Osteoblast (primary cell): ENCODE measurements around the gene CARD9. TPM values are rescaled to one million over a fixed set of nuclear protein-coding genes. Genes with fewer than 3 reads are reported as not detected.

ENCODE experiments used
- DNase-seq: peaks from one replicate; pipeline ENCODE4 v3.0.0; 2011; ENCODE audit warnings: low spot score, mixed read lengths; ENCODE audit not compliant: insufficient read length; ENCODE audit errors: missing footprints
- H2AFZ ChIP-seq: 2 replicates; pipeline ENCODE4 v1.6.0; 2011; ENCODE audit warnings: mild to moderate bottlenecking, low read length
- H3K27ac ChIP-seq: 2 replicates; pipeline ENCODE4 v1.5.1; 2011; ENCODE audit warnings: mild to moderate bottlenecking, low read depth, low read length, moderate library complexity
- H3K27me3 ChIP-seq: 2 replicates; pipeline ENCODE4 v1.6.0; 2012; ENCODE audit warnings: mild to moderate bottlenecking, control low read depth, inconsistent platforms, low read length, moderate library complexity; ENCODE audit not compliant: insufficient read depth
- H3K36me3 ChIP-seq: 2 replicates; pipeline ENCODE4 v1.5.1; 2011; ENCODE audit warnings: mild to moderate bottlenecking, low read length, control low read depth, moderate library complexity; ENCODE audit not compliant: insufficient read depth
- H3K4me1 ChIP-seq: 2 replicates; pipeline ENCODE4 v1.5.1; 2011; ENCODE audit warnings: mild to moderate bottlenecking, low read length, control low read depth, moderate library complexity; ENCODE audit not compliant: insufficient read depth
- H3K4me2 ChIP-seq: 2 replicates; pipeline ENCODE4 v1.6.0; 2011; ENCODE audit warnings: mild to moderate bottlenecking, low read length; ENCODE audit not compliant: insufficient read depth
- H3K4me3 ChIP-seq: fragments of 200-600 bp; sonication (generic); 3 replicates; pipeline ENCODE4 v1.5.1; 2012; ENCODE audit warnings: mild to moderate bottlenecking, low read length, inconsistent platforms; ENCODE audit not compliant: insufficient read depth
- H3K79me2 ChIP-seq: 2 replicates; pipeline ENCODE4 v1.6.0; 2012; ENCODE audit warnings: mild to moderate bottlenecking, low read length, control low read depth, inconsistent platforms; ENCODE audit not compliant: insufficient read depth
- H3K9me3 ChIP-seq: 2 replicates; pipeline ENCODE4 v1.5.1; 2011; ENCODE audit warnings: low read depth, low read length, control low read depth
- H4K20me1 ChIP-seq: 2 replicates; pipeline ENCODE4 v1.6.0; 2012; ENCODE audit warnings: mild to moderate bottlenecking, low read length, control low read depth; ENCODE audit not compliant: insufficient read depth
- CTCF ChIP-seq: IDR thresholded peaks from 2 replicates; pipeline ENCODE4 v1.5.1; 2011; ENCODE audit warnings: mild to moderate bottlenecking, low read depth, low read length, moderate library complexity; ENCODE audit errors: extremely low read depth
- total RNA-seq: library from RNA; depleted of rRNA; stranded (reverse); fragments of >200 nt; gene quantifications from 2 replicates; pipeline ENCODE4 v1.2.3, GENCODE V29; 2012

CARD9 gene
- total RNA-seq, 1 donor: 5.1 TPM

GRCh38 chr9:136333045-136333444 lies 40.4 kb downstream of the CARD9 start:
- no peak overlapping the region for H3K27ac ChIP-seq
- no peak overlapping the region for H2AFZ ChIP-seq
- H3K36me3 ChIP-seq: peaks cover 29% of the 10 kb centered on the region
- H3K79me2 ChIP-seq: peaks cover 86% of the 10 kb centered on the region
- no peak for DNase-seq
- no peak overlapping the region for H3K4me2 ChIP-seq
- H3K4me3 ChIP-seq: no peak overlapping the region
- no peaks in the 10 kb centered on the region for H3K27me3 ChIP-seq
- peaks cover 78% of the 10 kb centered on the region for H4K20me1 ChIP-seq
- TF ChIP-seq CTCF: no peak
- H3K9me3 ChIP-seq: no peaks in the 10 kb centered on the region
- H3K4me1 ChIP-seq: peaks cover 14% of the 10 kb centered on the region

DNA sequence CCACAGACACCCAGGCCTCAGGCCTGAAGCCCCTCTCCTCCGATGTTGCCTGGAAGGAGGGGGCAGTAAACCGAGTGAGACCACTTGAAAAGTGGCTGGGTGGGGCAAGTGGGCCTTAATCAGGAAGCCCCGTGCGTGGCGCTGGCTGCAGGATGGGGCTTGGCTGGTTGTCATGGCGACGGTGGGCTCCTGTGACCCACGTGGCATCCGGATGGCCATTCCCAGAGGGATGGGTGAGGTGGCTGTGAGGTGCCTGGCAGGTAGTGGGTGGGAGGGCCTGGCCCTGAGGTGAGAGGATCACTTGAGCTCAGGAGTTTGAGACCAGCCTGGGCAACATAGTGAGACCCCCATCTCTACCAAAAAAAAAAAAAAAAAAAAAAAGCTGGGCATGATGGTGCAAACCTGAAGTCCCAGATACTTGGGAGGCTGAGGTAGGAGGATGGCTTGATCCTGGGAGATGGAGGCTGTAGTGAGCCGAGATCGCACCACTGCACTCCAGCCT lies 40.9 kb downstream of the CARD9 start:
- no peaks in the 10 kb centered on the region for H3K9me3 ChIP-seq
- DNase-seq: no peak
- H3K4me3 ChIP-seq: no peak overlapping the region
- H3K79me2 ChIP-seq: peaks cover 88% of the 10 kb centered on the region
- peaks cover 27% of the 10 kb centered on the region for H3K36me3 ChIP-seq
- H3K27ac ChIP-seq: no peak overlapping the region
- TF ChIP-seq CTCF: no peak
- no peaks in the 10 kb centered on the region for H3K27me3 ChIP-seq
- H4K20me1 ChIP-seq: peaks cover 79% of the 10 kb centered on the region
- no peak overlapping the region for H2AFZ ChIP-seq
- H3K4me2 ChIP-seq: no peak overlapping the region
- peaks cover 14% of the 10 kb centered on the region for H3K4me1 ChIP-seq

DNA sequence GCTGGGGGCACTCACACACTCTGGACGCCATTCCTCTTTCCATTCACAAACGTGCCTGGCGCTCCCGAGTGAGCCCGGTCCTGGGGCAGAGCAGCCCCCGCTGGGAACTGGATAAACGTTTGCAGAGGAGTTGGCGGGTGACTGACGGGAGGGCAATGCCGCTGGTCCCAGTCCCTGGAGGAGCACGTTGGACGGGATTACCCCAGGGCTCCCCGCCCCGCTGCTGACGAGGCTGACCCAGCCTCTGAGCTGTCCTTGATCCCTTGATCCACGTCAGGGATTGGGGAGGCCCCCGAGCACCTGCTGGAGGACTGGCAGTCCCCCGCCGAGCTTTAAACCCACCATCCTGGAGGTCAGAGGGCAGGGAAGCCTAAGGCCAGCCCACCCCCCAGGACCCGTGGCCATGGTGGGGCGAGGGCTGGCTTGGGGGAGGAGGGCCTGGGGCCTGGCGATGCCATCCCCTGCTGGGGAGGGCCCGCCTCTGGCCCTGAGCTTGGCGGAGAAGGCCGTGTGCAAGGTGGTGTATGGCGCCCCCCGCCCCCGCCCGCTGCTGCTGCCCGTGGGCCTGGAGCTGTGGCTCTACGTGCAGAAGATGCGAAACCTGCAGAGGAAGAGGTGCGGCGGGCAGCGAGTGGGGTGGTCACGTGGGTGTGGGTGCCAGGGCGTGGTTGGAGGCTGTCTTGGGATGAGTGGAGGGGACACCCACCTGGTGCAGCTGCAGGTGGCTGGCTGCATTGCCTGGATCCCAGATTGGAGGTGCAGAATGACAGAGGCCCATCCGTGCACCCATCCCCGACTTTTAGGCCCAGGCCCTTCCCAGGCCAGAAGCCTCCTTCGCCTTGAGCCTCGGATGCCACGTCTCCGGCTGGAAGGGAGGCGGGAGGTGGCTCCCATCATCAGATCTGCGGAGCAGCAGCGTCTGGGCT lies 41.6 kb downstream of the CARD9 start:
- H3K36me3 ChIP-seq: peaks cover 20% of the 10 kb centered on the region
- no peak overlapping the region for H3K4me3 ChIP-seq
- peaks cover 17% of the 10 kb centered on the region for H3K4me1 ChIP-seq
- TF ChIP-seq CTCF: no peak
- peaks cover 87% of the 10 kb centered on the region for H3K79me2 ChIP-seq
- H3K9me3 ChIP-seq: no peaks in the 10 kb centered on the region
- H3K27me3 ChIP-seq: no peaks in the 10 kb centered on the region
- no peak overlapping the region for H2AFZ ChIP-seq
- no peak overlapping the region for H3K27ac ChIP-seq
- H4K20me1 ChIP-seq: peaks cover 75% of the 10 kb centered on the region
- H3K4me2 ChIP-seq: no peak overlapping the region
- DNase-seq: no peak

GRCh38 chr9:136331030-136331429 lies 42.4 kb downstream of the CARD9 start:
- H3K27me3 ChIP-seq: no peaks in the 10 kb centered on the region
- no peak overlapping the region for H3K4me3 ChIP-seq
- peaks cover 69% of the 10 kb centered on the region for H4K20me1 ChIP-seq
- DNase-seq: no peak
- TF ChIP-seq CTCF: no peak
- no peak overlapping the region for H2AFZ ChIP-seq
- H3K4me1 ChIP-seq: peaks cover 25% of the 10 kb centered on the region
- H3K27ac ChIP-seq: no peak overlapping the region
- peaks cover 81% of the 10 kb centered on the region for H3K79me2 ChIP-seq
- no peaks in the 10 kb centered on the region for H3K9me3 ChIP-seq
- peaks cover 14% of the 10 kb centered on the region for H3K36me3 ChIP-seq
- H3K4me2 ChIP-seq: no peak overlapping the region
